Suppressor macrophage treated with lipopolysaccharide for 1 hour (primary cell): ENCODE results near the gene ACSL1.
"Not testable (repeated sequence)": the region's sequence is repeated elsewhere in the genome, so short reads cannot be mapped to it uniquely, and the experiment has no call there.

Experiments used
- DNase-seq, 3 donors: peaks; one replicate each; pipeline ENCODE4 v3.0.0-alpha.2; 2020 to 2022

Gene ACSL1

GRCh38 chr4:184790826-184791225 is 34.9 kb downstream of the ACSL1 start:
- DNase-seq: no peak

GRCh38 chr4:184787766-184788503 is 37.8 kb downstream of the ACSL1 start:
- DNase-seq: no peak

GRCh38 chr4:184785813-184786212 is 40.0 kb downstream of the ACSL1 start:
- DNase-seq: no peak

- DNase-seq: no peak
Observed at GRCh38 chr4:184784628-184785257, 41.0 kb downstream of the ACSL1 start.

- no peak for DNase-seq
Observed at GRCh38 chr4:184782731-184783373, 42.9 kb downstream of the ACSL1 start.

- DNase-seq: not testable (repeated sequence)
Observed at GRCh38 chr4:184779160-184779559, 46.6 kb downstream of the ACSL1 start.

- DNase-seq: no peak
Observed at GRCh38 chr4:184778325-184778724, 47.4 kb downstream of the ACSL1 start.

GRCh38 chr4:184776821-184777220 is 48.9 kb downstream of the ACSL1 start:
- DNase-seq: no peak

GRCh38 chr4:184775854-184776555 is 49.8 kb downstream of the ACSL1 start:
- no peak for DNase-seq

GRCh38 chr4:184774152-184774551 is 51.6 kb downstream of the ACSL1 start:
- no peak for DNase-seq

GRCh38 chr4:184771416-184771815 is 54.4 kb downstream of the ACSL1 start:
- DNase-seq: no peak

- no peak for DNase-seq
Observed at GRCh38 chr4:184769141-184769765, 56.5 kb downstream of the ACSL1 start.

GRCh38 chr4:184768296-184768695 is 57.5 kb downstream of the ACSL1 start:
- no peak for DNase-seq

- no peak for DNase-seq
Observed at GRCh38 chr4:184766446-184766845, 59.3 kb downstream of the ACSL1 start.

- DNase-seq: no peak
Observed at GRCh38 chr4:184765473-184766340, 60.1 kb downstream of the ACSL1 start.

GRCh38 chr4:184764601-184765000 is 61.2 kb downstream of the ACSL1 start:
- DNase-seq: no peak

- no peak for DNase-seq
Observed at GRCh38 chr4:184763150-184763780, 62.5 kb downstream of the ACSL1 start.

GRCh38 chr4:184762100-184762499 is 63.7 kb downstream of the ACSL1 start:
- DNase-seq: peak in 1 of 3 donors; percentile 65

- no peak for DNase-seq
Observed at GRCh38 chr4:184760681-184761080, 65.1 kb downstream of the ACSL1 start.

- no peak for DNase-seq
Observed at GRCh38 chr4:184757810-184758209, 68.0 kb downstream of the ACSL1 start.

GRCh38 chr4:184756399-184756798 is 69.4 kb downstream of the ACSL1 start:
- no peak for DNase-seq
